Measurements from ENCODE around the gene ANGEL2. TPM values are rescaled to one million over a fixed set of nuclear protein-coding genes. Genes with fewer than 3 reads are reported as not detected.
"Not testable (repeated sequence)": the region's sequence is repeated elsewhere in the genome, so short reads cannot be mapped to it uniquely, and the experiment has no call there.

The ANGEL2 gene
- total RNA-seq, 1 donor from 2014 or later: 36.8 TPM

DNA sequence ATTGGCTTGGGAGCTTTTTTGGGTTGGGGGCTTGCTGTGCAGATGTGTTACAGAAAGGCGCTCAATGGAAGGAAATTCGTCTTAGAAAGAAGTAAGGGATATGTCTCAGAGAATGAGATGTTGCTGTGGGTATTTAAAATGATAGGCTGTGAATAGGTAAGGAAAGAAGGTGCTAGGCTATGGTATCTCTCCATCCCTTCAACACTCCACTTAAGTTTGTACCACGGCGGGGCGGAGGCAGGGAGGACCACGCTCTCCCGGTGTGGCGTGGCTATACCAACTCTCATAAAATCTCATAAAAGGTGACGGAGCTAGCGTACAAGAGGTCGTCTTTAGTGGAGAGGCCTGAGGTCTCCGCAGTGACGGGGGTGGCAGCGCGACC lies 35.1 kb upstream of the ANGEL2 start:
- peak overlapping the region; percentile 95 for H3K4me3 ChIP-seq (ENCODE audit: low read depth, low read length)
- no peaks in the 10 kb centered on the region for H3K27me3 ChIP-seq (ENCODE audit: control insufficient read depth, insufficient read depth, low read length)
- no peak for DNase-seq (ENCODE audit: low read depth)
- TF ChIP-seq, protein P1, sequence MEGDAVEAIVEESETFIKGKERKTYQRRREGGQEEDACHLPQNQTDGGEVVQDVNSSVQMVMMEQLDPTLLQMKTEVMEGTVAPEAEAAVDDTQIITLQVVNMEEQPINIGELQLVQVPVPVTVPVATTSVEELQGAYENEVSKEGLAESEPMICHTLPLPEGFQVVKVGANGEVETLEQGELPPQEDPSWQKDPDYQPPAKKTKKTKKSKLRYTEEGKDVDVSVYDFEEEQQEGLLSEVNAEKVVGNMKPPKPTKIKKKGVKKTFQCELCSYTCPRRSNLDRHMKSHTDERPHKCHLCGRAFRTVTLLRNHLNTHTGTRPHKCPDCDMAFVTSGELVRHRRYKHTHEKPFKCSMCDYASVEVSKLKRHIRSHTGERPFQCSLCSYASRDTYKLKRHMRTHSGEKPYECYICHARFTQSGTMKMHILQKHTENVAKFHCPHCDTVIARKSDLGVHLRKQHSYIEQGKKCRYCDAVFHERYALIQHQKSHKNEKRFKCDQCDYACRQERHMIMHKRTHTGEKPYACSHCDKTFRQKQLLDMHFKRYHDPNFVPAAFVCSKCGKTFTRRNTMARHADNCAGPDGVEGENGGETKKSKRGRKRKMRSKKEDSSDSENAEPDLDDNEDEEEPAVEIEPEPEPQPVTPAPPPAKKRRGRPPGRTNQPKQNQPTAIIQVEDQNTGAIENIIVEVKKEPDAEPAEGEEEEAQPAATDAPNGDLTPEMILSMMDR (IDR thresholded peaks at IDR 0.05; ENCODE audit: insufficient read depth, low read length, poor library complexity, severe bottlenecking): no peak
- no peaks in the 10 kb centered on the region for H3K36me3 ChIP-seq (ENCODE audit: control insufficient read depth, insufficient read depth, low read length)

DNA sequence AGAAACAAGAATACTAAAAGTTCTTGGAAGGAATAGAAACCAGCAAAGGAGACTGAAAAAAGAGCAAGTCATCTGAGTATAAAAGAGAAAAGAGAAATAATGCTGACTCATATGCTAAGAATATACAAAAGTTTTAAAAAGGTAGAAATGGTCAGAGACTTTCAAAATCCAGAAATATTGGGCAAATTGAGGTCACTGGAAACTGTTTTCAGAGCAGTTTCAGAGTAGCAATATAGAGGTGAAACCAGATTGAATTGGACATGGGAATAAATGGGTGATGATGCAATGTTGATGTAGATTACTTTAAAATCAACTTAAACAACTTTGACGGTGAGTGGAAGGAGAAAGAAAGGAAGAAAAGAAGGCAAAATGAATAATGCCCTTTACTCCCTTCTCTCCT lies 33.6 kb upstream of the ANGEL2 start:
- Histone ChIP-seq H3K36me3 (ENCODE audit: control insufficient read depth, insufficient read depth, low read length) (no peaks in the 10 kb centered on the region), H3K27me3 (ENCODE audit: control insufficient read depth, insufficient read depth, low read length) (no peaks in the 10 kb centered on the region), H3K4me3 (ENCODE audit: low read depth, low read length) (no peak overlapping the region)
- no peak for DNase-seq (ENCODE audit: low read depth)
- TF ChIP-seq, protein P1 (IDR thresholded peaks at IDR 0.05; ENCODE audit: insufficient read depth, low read length, poor library complexity, severe bottlenecking): no peak

DNA sequence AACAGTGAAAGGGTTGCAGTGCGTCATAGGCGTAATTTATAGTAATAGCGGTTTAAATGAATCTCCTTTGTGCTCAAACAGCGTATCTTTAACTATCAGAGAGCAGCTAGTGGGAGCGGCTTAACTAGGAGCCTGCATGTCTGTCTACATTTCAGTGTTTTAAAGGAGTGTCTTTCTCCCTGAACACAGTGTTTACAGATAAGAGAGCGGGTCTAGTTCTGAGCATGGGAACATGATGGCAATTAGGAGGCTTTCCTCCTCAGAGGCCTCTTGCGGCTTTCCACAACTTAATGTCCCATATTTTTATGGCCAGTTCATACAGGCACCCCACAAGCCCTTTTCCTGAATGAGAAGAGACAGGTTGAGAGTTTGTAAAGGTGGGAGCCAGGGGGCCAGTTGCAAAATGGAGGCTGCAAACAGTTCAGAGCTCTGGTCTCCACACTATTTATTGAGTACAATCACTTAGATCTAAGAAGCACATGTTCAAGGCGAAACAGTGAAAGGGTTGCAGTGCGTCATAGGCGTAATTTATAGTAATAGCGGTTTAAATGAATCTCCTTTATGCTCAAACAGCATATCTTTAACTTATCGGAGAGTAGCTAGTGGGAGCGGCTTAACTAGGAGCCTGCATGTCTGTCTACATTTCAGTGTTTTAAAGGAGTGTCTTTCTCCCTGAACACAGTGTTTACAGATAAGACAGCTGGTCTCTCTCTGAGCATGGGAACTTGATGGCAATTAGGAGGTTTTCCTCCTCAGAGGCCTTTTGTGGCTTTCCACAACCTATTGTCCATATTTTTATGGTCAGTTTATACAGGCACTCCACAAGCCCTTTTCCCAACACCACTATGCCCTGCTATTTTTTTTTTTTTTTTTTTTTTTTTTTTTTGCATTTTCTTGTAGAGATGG lies 29.9 kb upstream of the ANGEL2 start:
- not testable (repeated sequence) for H3K4me3 ChIP-seq (ENCODE audit: low read depth, low read length); DNase-seq (ENCODE audit: low read depth); H3K36me3 ChIP-seq (ENCODE audit: control insufficient read depth, insufficient read depth, low read length); H3K27me3 ChIP-seq (ENCODE audit: control insufficient read depth, insufficient read depth, low read length)

DNA sequence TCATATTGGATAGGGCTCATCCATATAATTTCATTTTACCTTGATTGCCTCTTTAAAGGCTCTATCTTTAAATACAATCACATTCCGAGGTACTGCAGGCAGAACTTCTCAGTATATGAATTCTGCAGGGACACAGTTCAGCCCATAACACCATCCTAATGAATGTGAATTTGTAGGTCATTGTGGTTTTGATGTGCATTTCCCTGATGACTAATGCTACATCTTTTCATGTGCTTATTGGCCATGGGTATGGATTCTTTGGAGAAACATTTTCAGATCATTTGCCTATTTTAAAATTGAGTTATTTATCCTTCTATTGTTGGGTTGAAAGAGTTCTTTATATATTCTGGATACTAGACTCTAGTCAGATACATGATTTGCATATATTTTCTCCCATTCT lies 25.8 kb upstream of the ANGEL2 start:
- TF ChIP-seq, protein P1 (IDR thresholded peaks at IDR 0.05; ENCODE audit: insufficient read depth, low read length, poor library complexity, severe bottlenecking): no peak
- Histone ChIP-seq H3K27me3 (ENCODE audit: control insufficient read depth, insufficient read depth, low read length) (no peaks in the 10 kb centered on the region), H3K4me3 (ENCODE audit: low read depth, low read length) (no peak overlapping the region), H3K36me3 (ENCODE audit: control insufficient read depth, insufficient read depth, low read length) (no peaks in the 10 kb centered on the region)
- DNase-seq (ENCODE audit: low read depth): no peak

DNA sequence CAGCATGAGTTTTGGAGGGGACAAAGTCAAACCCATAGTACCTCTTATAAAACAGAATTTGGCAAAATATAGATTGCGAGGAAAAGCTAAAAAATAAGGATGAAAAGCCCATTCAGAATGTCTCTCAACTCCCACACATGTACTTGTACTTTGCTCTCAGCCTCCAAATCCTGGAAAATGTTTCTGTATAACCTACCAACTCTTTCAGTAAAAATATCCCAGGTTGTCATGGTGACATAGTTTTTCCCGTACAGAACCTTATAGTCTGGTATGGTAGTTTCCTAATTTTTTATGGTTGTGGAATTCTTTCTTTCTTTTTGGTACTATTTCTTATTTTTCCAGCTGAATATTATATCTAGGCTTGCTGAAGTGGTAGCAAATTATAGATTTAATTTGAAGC lies 19.9 kb upstream of the ANGEL2 start:
- no peaks in the 10 kb centered on the region for H3K36me3 ChIP-seq (ENCODE audit: control insufficient read depth, insufficient read depth, low read length)
- H3K4me3 ChIP-seq (ENCODE audit: low read depth, low read length): no peak overlapping the region
- TF ChIP-seq, protein P1 (IDR thresholded peaks at IDR 0.05; ENCODE audit: insufficient read depth, low read length, poor library complexity, severe bottlenecking): no peak
- no peaks in the 10 kb centered on the region for H3K27me3 ChIP-seq (ENCODE audit: control insufficient read depth, insufficient read depth, low read length)
- no peak for DNase-seq (ENCODE audit: low read depth)

DNA sequence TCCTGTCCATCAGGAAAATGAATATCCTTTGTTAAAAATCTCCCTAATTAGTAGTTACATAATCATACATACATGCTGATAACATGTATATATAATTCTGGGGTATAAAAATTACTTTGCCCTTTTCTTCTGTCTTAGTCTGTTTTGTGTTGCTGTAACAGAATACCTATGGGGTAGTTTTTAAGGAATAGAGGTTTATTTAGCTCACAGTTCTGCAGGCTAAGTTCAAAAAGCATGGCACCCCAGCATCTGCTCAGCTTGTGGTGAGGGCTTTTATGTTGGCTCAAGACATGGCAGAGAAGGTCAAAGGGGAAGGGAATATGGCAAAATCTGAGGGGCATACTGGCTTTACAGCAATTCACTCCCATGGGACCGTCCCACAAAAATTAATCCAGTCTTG lies 19.0 kb upstream of the ANGEL2 start:
- no peak for DNase-seq (ENCODE audit: low read depth)
- TF ChIP-seq, protein P1 (IDR thresholded peaks at IDR 0.05; ENCODE audit: insufficient read depth, low read length, poor library complexity, severe bottlenecking): no peak
- H3K36me3 ChIP-seq (ENCODE audit: control insufficient read depth, insufficient read depth, low read length): no peaks in the 10 kb centered on the region
- H3K4me3 ChIP-seq (ENCODE audit: low read depth, low read length): no peak overlapping the region
- H3K27me3 ChIP-seq (ENCODE audit: control insufficient read depth, insufficient read depth, low read length): no peaks in the 10 kb centered on the region
